ENCODE results near the gene NTHL1. TPM values are rescaled to one million over a fixed set of nuclear protein-coding genes. Genes with fewer than 3 reads are reported as not detected.

The NTHL1 gene
- total RNA-seq, 1 experiment from 2014 or later: 52.0 TPM

- no peak overlapping the region for H3K18ac ChIP-seq (ENCODE audit: insufficient read length, low read depth, low read length)
Measured at GRCh38 chr16:2083409-2083808, 35.8 kb upstream of the NTHL1 start.

More at GRCh38 chr16:2083409-2083808, 35.8 kb upstream of the NTHL1 start:
- Mint-ChIP-seq H3K9me3 (no peaks in the 10 kb centered on the region), H3K4me1 (no peaks in the 10 kb centered on the region), H3K27me3 (ENCODE audit: low read depth) (no peaks in the 10 kb centered on the region), H3K4me3 (no peak overlapping the region), H3K36me3 (ENCODE audit: insufficient read depth in 1 of 3, low read depth in 3 of 3) (peaks cover 0 to 21% (median 18%) of the 10 kb centered on the region in 3 experiments; a peak in 5 of 7 replicates), H3K27ac (no peak overlapping the region)
- H4K5ac ChIP-seq (ENCODE audit: insufficient read length, low read depth, low read length): no peak overlapping the region
- no peaks in the 10 kb centered on the region for H3K27me3 ChIP-seq (ENCODE audit: insufficient read depth, low read length)
- H3K23me2 ChIP-seq (ENCODE audit: insufficient read length, low read depth, low read length, poor library complexity, severe bottlenecking): no peaks in the 10 kb centered on the region
- no peak overlapping the region for H2BK12ac ChIP-seq (ENCODE audit: insufficient read length, low read depth, low read length)
- no peak overlapping the region for H4K91ac ChIP-seq (ENCODE audit: insufficient read length, low read depth, low read length)
- no peak overlapping the region for H3K14ac ChIP-seq (ENCODE audit: insufficient read depth, low read length)
- H2AFZ ChIP-seq (ENCODE audit: low read length): no peak overlapping the region
- H2BK15ac ChIP-seq (ENCODE audit: low read depth, low read length): no peak overlapping the region
- H3K9me3 ChIP-seq (ENCODE audit: control insufficient read depth, low read depth, low read length): no peaks in the 10 kb centered on the region
- no peaks in the 10 kb centered on the region for H3K4me1 ChIP-seq (ENCODE audit: insufficient read depth, low read length)
- no peak overlapping the region for H2AK5ac ChIP-seq (ENCODE audit: insufficient read length, low read length)
- H3K56ac ChIP-seq (ENCODE audit: insufficient read length, low read depth, low read length): no peak overlapping the region
- H3K79me1 ChIP-seq (ENCODE audit: insufficient read depth, low read depth, low read length, poor library complexity, severe bottlenecking): no peaks in the 10 kb centered on the region
- no peak overlapping the region for H3T11ph ChIP-seq (ENCODE audit: low read length)
- no CpG with 5 or more reads among the region's 19 CpGs for WGBS (ENCODE audit: extremely low coverage, insufficient read length, low lambda C conversion rate)
- H2BK20ac ChIP-seq (ENCODE audit: low read depth, low read length, poor library complexity, severe bottlenecking): no peak overlapping the region
- no peak overlapping the region for H3K23ac ChIP-seq (ENCODE audit: insufficient read length, low read depth, low read length)
- no peaks in the 10 kb centered on the region for H4K20me1 ChIP-seq (ENCODE audit: control insufficient read depth, insufficient read depth, insufficient read length)
- no peak overlapping the region for H3K9ac ChIP-seq (ENCODE audit: extremely low read depth, insufficient read length, low read length)
- no peak overlapping the region for H4K8ac ChIP-seq (replicated peaks; ENCODE audit: insufficient read length, low read depth, low read length)
- no peak overlapping the region for H2BK120ac ChIP-seq (ENCODE audit: low read depth, low read length, poor library complexity, severe bottlenecking)
- H3K27ac ChIP-seq (ENCODE audit: insufficient read length, low read depth, low read length): no peak overlapping the region
- H3K4me2 ChIP-seq (ENCODE audit: insufficient read depth, insufficient read length, low read length): no peak overlapping the region
- no peak for DNase-seq
- no peak overlapping the region for H3K4ac ChIP-seq (ENCODE audit: low read depth, low read length)
- no peaks in the 10 kb centered on the region for H3K79me2 ChIP-seq (ENCODE audit: insufficient read depth, low read length)
- no peak overlapping the region for H2BK5ac ChIP-seq (ENCODE audit: insufficient read length, low read length)
- TF ChIP-seq, protein P1, sequence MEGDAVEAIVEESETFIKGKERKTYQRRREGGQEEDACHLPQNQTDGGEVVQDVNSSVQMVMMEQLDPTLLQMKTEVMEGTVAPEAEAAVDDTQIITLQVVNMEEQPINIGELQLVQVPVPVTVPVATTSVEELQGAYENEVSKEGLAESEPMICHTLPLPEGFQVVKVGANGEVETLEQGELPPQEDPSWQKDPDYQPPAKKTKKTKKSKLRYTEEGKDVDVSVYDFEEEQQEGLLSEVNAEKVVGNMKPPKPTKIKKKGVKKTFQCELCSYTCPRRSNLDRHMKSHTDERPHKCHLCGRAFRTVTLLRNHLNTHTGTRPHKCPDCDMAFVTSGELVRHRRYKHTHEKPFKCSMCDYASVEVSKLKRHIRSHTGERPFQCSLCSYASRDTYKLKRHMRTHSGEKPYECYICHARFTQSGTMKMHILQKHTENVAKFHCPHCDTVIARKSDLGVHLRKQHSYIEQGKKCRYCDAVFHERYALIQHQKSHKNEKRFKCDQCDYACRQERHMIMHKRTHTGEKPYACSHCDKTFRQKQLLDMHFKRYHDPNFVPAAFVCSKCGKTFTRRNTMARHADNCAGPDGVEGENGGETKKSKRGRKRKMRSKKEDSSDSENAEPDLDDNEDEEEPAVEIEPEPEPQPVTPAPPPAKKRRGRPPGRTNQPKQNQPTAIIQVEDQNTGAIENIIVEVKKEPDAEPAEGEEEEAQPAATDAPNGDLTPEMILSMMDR (conservative IDR thresholded peaks at IDR 0.05): no peak
